ENCODE measurements around the gene TNFRSF25.

Gene TNFRSF25

GRCh38 chr1:6418668-6419396, 47.1 kb downstream of the TNFRSF25 start:
- DNase-seq (ENCODE audit: low read depth) = no peak

DNA sequence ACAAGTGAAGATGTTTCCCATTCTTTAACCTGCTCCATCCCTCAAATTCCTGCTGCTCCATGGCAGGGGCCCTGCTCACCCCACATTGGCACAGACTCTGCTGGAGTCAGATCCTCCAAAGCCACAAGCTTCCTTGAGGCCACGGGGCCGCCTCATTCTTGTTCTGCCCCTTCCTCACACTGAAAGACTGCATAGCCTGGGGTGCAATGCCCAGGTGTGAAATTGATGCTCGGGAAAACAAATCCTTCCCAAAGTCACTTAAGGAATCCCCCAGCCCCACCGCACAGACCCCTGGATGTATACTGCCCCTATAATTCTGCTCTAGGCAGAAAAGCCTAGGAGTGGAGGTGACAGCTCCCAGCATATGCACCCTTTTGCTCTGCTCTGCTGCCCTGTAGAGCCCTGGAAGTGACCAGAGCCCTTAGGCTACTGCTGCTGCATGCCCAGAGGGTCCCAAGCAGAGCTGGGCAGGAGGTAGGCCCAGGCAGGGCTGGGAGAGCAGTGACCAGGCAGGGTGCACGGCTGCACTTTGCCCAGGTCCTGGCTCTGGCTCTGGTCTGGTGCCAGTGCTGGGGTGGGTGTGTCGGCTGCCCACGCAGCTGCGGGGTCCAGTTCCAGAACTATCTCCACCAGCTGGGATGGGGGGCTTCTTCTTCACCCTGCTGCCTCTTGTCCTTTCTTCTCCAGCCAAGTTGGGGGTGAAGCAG, 47.9 kb downstream of the TNFRSF25 start:
- DNase-seq (ENCODE audit: low read depth) = no peak

DNA sequence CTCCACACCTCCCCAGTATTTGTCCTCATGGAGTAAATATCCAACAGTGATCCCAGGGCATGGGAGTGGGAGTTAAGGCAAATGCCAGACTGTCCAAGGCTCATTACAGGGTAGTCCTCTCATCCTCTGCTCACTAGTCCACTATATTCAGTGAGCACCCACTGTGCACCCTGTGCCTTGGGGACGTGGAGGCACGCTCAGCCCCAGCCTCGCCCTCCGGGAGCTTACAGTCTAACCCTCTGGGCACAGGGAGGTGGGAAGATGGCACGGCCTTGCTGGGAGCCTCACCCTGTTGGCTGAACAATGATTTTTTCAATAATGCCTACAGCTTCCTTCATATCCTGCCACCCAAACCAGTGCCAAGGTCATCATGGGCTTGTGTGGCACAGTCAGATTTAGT, 49.1 kb downstream of the TNFRSF25 start:
- DNase-seq (ENCODE audit: low read depth) = no peak

DNA sequence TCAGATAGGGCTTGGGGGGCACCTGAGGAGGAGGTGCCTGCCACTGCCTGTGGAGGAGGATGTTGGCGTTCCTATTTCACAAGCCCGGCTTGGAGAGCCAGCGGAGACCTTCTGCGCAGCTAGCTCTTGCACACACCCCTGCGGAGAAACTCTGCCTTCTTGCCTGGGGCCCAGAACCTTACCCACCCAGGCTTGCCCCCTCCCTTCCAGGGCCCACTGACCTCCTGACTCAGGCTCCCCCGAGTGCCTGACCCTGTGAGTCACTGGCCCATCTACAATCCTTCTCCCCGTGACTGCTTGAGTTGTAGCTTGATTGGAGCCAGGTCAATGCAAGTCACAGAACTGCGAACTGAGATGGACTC, 49.7 kb downstream of the TNFRSF25 start:
- no peak for DNase-seq (ENCODE audit: low read depth)

DNA sequence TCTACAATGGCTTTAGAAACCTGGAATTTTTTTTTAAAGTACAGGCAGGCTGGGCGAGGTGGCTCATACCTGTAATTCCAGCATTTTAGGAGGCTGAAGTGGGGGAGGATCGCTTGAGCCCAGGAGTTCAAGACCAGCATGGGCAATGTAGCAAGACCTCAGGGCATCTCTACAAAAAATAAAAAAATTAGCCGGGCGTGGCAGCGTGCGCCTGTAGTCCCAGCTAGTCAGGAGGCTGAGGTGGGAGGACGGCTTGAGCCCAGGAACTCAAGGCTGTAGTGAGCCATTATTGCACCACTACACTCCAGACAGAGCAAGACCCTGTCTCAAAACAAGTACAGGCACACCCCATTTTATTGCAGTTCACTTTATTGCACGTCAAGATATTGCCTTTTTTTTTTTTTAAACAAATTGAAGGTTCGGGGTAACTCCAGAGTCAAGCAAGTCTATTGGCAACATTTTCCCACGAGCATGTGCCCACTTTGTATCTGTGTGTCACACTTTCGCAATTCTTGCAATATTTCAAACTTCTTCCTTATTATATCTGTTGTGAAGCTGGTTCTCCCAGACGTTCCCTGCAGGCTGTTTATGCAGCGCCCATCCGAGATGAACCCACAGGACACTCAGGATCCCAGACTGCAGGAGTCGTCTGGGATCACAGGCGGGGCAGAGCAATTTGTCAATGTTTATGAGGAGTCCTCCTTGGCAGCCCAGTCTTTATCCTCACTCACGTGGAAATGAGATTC, 50.9 kb downstream of the TNFRSF25 start:
- DNase-seq (ENCODE audit: low read depth) = no peak

- DNase-seq (ENCODE audit: low read depth) = peak; percentile 12
Measured at GRCh38 chr1:6414443-6414844, 51.5 kb downstream of the TNFRSF25 start.

DNA sequence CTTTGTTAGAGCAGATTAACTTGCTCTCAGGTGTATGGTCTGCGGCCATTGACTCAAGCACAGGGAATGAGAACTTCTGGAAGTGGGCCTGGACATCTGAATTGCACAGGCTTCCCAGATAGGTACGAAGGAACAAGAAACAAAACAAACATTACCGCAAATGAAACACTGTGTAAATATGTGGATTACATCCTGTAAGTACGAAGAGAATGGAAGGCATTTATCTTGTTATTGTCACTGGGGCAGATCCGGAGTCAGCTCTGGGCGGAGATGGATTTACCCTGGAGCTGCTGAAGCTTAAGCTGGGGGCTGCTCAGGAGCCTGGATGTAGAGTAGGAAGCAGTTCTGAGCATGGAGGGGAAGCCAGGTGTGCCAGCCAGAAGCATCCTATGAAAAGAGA, 53.1 kb downstream of the TNFRSF25 start:
- no peak for DNase-seq (ENCODE audit: low read depth)

Data from fibroblast of gingiva (primary cell).